ENCODE measurements around the gene M6PR. TPM values are rescaled to one million over a fixed set of nuclear protein-coding genes. Genes with fewer than 3 reads are reported as not detected.

Gene M6PR
- total RNA-seq, 1 experiment from 2014 or later = 292 TPM

Other genes starting within 250 kb of the M6PR start
- not detected in 2 replicates for gene A2ML1, start 127.0 kb downstream of the M6PR start, total RNA-seq (2014; rRNA removed; shearing (Covaris generic))
- 20.7 and 38.5 TPM in 2 replicates for gene PHC1, start 35.1 kb downstream of the M6PR start, total RNA-seq (2014; rRNA removed; shearing (Covaris generic))
- 4.5 and 8.2 TPM in 2 replicates for gene KLRG1, start 39.9 kb upstream of the M6PR start, total RNA-seq (2014; rRNA removed; shearing (Covaris generic))
- not detected in 2 replicates for gene A2M, start 166.3 kb upstream of the M6PR start, total RNA-seq (2014; rRNA removed; shearing (Covaris generic))

All from G401 (cell line).